DOHH2 (cell line): ENCODE measurements around the gene DMRTC1.
"Not testable (repeated sequence)": the region's sequence is repeated elsewhere in the genome, so short reads cannot be mapped to it uniquely, and the experiment has no call there.

ENCODE experiments used
- EZH2phosphoT487 ChIP-seq: fragments of 200-600 bp; sonication (generic); IDR thresholded peaks from 2 replicates; pipeline ENCODE4 v1.6.1; 2017; ENCODE audit warnings: borderline replicate concordance, mild to moderate bottlenecking, antibody characterized with exemption, low read length, moderate library complexity, mixed read lengths
- TF ChIP-seq, protein P1 (sequence below): fragments of 200-600 bp; sonication (generic); IDR thresholded peaks from one replicate; pipeline ENCODE4 v1.5.1; 2014; ENCODE audit warnings: antibody characterized with exemption, mild to moderate bottlenecking, low read depth, low read length; ENCODE audit not compliant: poor library complexity, severe bottlenecking

DNA sequence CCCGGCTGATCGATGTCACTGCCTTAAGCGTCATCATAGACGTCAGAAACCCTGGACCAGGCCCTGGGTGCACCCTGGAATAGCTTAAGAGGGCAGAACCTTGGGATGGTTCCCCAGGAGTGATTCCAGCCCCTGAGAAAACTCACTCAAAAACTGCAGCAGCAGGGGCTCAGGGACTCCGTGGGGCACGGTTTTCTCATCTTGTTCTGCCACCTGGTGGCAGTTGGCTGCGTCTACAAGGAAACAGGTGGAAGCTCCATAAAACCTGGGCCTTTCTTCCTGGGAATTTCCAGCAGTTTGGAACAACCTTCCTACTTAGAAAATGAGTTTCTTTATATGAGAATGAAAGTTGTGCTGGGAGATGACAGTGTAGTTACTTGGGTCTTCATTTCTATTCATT is 7.2 kb downstream of the DMRTC1 start:
- TF ChIP-seq, protein P1, sequence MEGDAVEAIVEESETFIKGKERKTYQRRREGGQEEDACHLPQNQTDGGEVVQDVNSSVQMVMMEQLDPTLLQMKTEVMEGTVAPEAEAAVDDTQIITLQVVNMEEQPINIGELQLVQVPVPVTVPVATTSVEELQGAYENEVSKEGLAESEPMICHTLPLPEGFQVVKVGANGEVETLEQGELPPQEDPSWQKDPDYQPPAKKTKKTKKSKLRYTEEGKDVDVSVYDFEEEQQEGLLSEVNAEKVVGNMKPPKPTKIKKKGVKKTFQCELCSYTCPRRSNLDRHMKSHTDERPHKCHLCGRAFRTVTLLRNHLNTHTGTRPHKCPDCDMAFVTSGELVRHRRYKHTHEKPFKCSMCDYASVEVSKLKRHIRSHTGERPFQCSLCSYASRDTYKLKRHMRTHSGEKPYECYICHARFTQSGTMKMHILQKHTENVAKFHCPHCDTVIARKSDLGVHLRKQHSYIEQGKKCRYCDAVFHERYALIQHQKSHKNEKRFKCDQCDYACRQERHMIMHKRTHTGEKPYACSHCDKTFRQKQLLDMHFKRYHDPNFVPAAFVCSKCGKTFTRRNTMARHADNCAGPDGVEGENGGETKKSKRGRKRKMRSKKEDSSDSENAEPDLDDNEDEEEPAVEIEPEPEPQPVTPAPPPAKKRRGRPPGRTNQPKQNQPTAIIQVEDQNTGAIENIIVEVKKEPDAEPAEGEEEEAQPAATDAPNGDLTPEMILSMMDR, result not testable (repeated sequence)
- TF ChIP-seq EZH2phosphoT487, result not testable (repeated sequence)
